Measurements from ENCODE around the gene LRBA.
"Not testable (repeated sequence)": the region's sequence is repeated elsewhere in the genome, so short reads cannot be mapped to it uniquely, and the experiment has no call there.

LRBA gene

DNA sequence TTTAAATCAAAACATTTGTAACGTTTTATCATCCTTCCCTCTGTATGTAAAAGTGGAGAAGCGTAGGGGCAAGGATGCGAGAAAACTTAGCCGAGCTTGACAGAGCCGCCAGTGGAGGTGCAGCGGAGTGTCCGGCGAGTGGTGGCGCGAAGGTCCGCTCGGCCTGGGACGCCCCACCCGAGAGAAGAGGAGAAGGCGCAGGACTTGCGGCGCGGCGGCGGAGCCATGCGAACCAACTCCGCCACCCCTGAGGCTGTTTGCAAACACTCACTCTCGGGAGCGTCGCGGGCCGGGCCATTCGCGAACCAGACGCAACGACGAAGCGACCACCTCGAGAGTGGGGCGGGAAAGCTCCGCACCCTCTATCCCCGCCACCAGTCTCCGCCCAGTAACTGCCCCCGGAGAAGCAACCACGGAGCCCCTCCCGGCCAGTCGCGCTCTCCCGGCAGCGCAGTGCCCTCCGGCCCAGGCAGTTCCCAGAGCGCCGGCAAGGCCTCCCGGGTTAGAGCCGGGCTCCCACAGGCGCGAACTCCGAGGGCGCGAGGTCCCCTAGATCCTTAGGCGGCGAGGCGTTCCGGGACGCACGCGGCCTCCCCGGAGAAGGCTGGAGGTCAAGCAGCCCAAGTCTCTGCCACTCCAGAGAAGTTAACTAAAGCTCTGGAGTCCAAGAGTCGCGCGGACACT is 435.4 kb downstream of the LRBA start:
- Mint-ChIP-seq H3K4me1 (peaks cover 14% of the 10 kb centered on the region), H3K27ac (ENCODE audit: low read depth) (no peak overlapping the region), H3K27me3 (no peaks in the 10 kb centered on the region), H3K36me3 (ENCODE audit: insufficient read depth) (peaks cover 6% of the 10 kb centered on the region), H3K9me3 (no peaks in the 10 kb centered on the region), H3K4me3 (no peak overlapping the region)
- DNase-seq (ENCODE audit: low spot score in 2 of 2) (no peak), ATAC-seq (replicated peaks; ENCODE audit: extremely low read depth, poor library complexity, severe bottlenecking) (no peak)

DNA sequence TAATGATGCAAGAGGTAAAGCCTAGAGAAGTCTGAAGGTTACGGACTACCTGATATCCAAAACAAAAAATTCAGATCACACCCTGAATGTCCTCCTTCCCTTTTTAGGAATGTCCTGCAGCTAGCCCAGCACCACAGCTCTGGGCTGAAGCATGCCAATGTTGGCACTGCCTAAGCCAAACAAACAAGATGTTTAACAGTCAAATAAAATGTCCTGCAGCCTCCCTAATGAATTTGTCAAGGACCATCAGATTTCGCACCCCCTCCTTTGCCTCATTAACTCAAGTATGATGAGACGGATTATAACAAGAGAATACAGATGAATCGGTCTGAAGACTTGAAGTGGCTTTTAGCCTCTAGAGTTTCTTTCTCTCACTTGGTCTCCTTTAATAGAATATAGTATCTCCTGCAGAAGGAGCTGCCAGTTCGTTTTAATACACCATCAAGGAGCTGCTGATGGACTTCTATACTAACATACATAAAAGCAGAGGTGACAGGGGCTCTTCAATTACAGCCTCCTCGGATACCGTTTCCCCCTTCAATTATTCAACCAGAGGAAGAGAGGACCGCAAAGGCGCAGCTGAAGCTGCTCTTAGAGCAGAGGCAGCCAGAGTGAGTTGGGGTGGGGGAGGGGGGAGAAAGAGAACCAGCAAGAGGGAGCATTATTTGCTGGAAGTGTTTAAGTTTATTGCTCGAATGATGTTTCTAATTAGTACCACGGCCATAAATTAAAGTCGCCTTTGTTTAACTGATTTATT is 436.2 kb downstream of the LRBA start:
- Mint-ChIP-seq H3K4me3 (no peak overlapping the region), H3K27me3 (no peaks in the 10 kb centered on the region), H3K27ac (ENCODE audit: low read depth) (no peak overlapping the region), H3K9me3 (no peaks in the 10 kb centered on the region), H3K36me3 (ENCODE audit: insufficient read depth) (peaks cover 3% of the 10 kb centered on the region), H3K4me1 (peaks cover 15% of the 10 kb centered on the region)
- no peak for DNase-seq (ENCODE audit: low spot score in 2 of 2)
- no peak for ATAC-seq (replicated peaks; ENCODE audit: extremely low read depth, poor library complexity, severe bottlenecking)

DNA sequence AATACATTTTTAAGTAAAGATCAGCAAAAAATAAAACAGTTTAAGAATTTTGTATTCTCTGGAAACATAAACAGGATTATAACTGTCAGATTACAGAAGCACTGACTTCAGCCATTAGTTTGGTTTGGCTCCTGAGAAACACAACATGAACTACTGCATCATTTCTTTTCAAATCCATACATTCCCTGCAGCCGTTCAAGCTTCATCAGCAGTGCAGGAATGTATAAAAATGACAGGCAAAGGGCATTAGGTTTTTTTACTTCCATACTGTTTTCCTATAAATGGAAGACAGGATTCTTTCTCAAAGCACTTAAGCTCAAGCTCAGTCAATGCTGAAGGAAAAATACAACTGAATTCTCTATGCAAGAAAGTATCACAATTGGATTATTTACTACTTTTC is 437.3 kb downstream of the LRBA start:
- Mint-ChIP-seq H3K4me3 (no peak overlapping the region), H3K4me1 (peaks cover 22% of the 10 kb centered on the region), H3K27ac (ENCODE audit: low read depth) (no peak overlapping the region), H3K36me3 (ENCODE audit: insufficient read depth) (peaks cover 3% of the 10 kb centered on the region), H3K27me3 (no peaks in the 10 kb centered on the region), H3K9me3 (no peaks in the 10 kb centered on the region)
- no peak for DNase-seq (ENCODE audit: low spot score in 2 of 2)
- ATAC-seq (replicated peaks; ENCODE audit: extremely low read depth, poor library complexity, severe bottlenecking), result no peak

- H3K4me1 Mint-ChIP-seq, result peaks cover 23% of the 10 kb centered on the region
Measured at GRCh38 chr4:150574678-150575077, 440.4 kb downstream of the LRBA start.

GRCh38 chr4:150573534-150573933 is 441.6 kb downstream of the LRBA start:
- no peaks in the 10 kb centered on the region for H3K27me3 Mint-ChIP-seq
- DNase-seq (ENCODE audit: low spot score in 2 of 2) (no peak), ATAC-seq (replicated peaks; ENCODE audit: extremely low read depth, poor library complexity, severe bottlenecking) (no peak)
- H3K36me3 Mint-ChIP-seq (ENCODE audit: insufficient read depth), result peaks cover 3% of the 10 kb centered on the region
- H3K4me3 Mint-ChIP-seq, result no peak overlapping the region
- H3K9me3 Mint-ChIP-seq, result no peaks in the 10 kb centered on the region
- peaks cover 16% of the 10 kb centered on the region for H3K4me1 Mint-ChIP-seq
- H3K27ac Mint-ChIP-seq (ENCODE audit: low read depth), result no peak overlapping the region

More at GRCh38 chr4:150574678-150575077, 440.4 kb downstream of the LRBA start:
- Mint-ChIP-seq H3K4me3 (no peak overlapping the region), H3K9me3 (no peaks in the 10 kb centered on the region), H3K27me3 (no peaks in the 10 kb centered on the region), H3K36me3 (ENCODE audit: insufficient read depth) (peaks cover 4% of the 10 kb centered on the region), H3K27ac (ENCODE audit: low read depth) (no peak overlapping the region)
- DNase-seq (ENCODE audit: low spot score in 2 of 2) (no peak), ATAC-seq (replicated peaks; ENCODE audit: extremely low read depth, poor library complexity, severe bottlenecking) (no peak)

DNA sequence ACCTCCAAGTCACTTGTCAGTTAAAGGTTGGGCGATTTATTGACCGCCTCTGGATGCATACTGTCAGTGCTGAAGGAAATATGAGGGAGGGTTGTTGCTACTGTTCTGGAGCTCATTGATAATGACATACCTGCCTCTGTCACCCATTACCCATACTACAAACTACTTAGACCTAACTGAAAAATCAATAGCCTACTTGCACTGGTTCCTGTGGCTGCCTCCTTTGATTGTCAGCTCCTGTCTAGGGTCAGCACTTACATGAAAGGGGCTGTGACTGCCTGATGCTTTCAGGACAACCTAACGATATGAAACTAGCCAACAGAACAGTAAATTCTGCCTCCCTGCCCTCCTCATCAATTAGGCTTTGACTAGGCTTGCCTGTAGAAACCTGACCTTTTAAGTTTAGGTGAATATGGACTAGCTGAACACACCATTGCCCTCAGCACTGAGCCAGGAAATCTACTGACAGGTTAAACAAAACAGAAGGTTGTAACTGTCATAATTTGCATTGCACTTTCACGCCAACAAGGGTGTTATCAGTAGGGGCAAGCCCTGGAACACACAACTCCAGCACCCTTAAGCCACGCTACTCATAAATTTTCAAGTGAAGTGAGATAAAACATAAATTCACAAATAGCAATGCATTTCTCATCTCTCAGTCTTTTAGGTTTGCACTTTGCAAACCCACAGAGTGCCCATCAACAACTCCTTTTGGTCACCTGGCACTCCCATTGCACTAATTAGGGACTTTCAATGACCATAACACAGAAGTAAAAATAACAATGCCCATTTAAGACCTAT is 442.2 kb downstream of the LRBA start:
- no peak overlapping the region for H3K4me3 Mint-ChIP-seq

GRCh38 chr4:150570862-150571261 is 444.2 kb downstream of the LRBA start:
- H3K36me3 Mint-ChIP-seq (ENCODE audit: insufficient read depth), result peaks cover 3% of the 10 kb centered on the region
- H3K9me3 Mint-ChIP-seq, result no peaks in the 10 kb centered on the region
- no peaks in the 10 kb centered on the region for H3K27me3 Mint-ChIP-seq

More for the DNA sequence above, 442.2 kb downstream of the LRBA start:
- DNase-seq (ENCODE audit: low spot score in 2 of 2), result no peak
- peak; percentile 52 for ATAC-seq (replicated peaks; ENCODE audit: extremely low read depth, poor library complexity, severe bottlenecking)
- peaks cover 3% of the 10 kb centered on the region for H3K36me3 Mint-ChIP-seq (ENCODE audit: insufficient read depth)
- H3K9me3 Mint-ChIP-seq, result no peaks in the 10 kb centered on the region
- H3K4me1 Mint-ChIP-seq, result peaks cover 16% of the 10 kb centered on the region
- no peak overlapping the region for H3K27ac Mint-ChIP-seq (ENCODE audit: low read depth)
- no peaks in the 10 kb centered on the region for H3K27me3 Mint-ChIP-seq

DNA sequence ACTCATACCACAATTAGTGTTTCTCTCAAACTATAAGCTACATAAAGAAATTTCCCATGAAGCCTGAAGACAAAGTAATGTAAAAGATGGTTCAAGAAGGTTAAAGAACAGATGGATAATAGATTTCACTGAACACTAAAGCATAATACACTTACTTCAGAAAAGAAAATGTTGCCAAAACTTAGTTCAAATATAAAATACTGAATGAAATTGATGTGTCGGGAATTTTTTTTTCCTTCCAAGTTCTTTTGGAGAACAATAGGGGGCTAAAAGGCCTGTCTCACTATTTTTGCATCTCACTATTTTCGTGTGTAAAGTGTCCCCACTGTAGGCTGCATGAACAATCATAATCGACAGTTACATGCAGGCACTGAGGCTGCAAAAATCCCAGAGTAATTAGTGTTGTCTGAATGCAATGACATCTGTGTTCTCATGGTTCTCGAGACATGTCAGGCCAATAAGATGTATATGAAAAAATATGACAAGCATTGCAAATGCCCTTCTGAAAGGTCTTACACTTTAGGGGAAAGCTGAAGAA is 445.0 kb downstream of the LRBA start:
- H3K27me3 Mint-ChIP-seq, result no peaks in the 10 kb centered on the region
- peaks cover 2% of the 10 kb centered on the region for H3K9me3 Mint-ChIP-seq
- peaks cover 17% of the 10 kb centered on the region for H3K4me1 Mint-ChIP-seq
- H3K36me3 Mint-ChIP-seq (ENCODE audit: insufficient read depth), result peaks cover 3% of the 10 kb centered on the region
- H3K4me3 Mint-ChIP-seq, result no peak overlapping the region
- ATAC-seq (replicated peaks; ENCODE audit: extremely low read depth, poor library complexity, severe bottlenecking) (no peak), DNase-seq (ENCODE audit: low spot score in 2 of 2) (no peak)
- no peak overlapping the region for H3K27ac Mint-ChIP-seq (ENCODE audit: low read depth)

More at GRCh38 chr4:150570862-150571261, 444.2 kb downstream of the LRBA start:
- Mint-ChIP-seq H3K27ac (ENCODE audit: low read depth) (no peak overlapping the region), H3K4me1 (peaks cover 20% of the 10 kb centered on the region), H3K4me3 (no peak overlapping the region)
- ATAC-seq (replicated peaks; ENCODE audit: extremely low read depth, poor library complexity, severe bottlenecking), result no peak
- DNase-seq (ENCODE audit: low spot score in 2 of 2), result no peak

- no peak for ATAC-seq (replicated peaks; ENCODE audit: extremely low read depth, poor library complexity, severe bottlenecking)
- Mint-ChIP-seq H3K27ac (ENCODE audit: low read depth) (no peak overlapping the region), H3K27me3 (no peaks in the 10 kb centered on the region), H3K4me1 (peaks cover 14% of the 10 kb centered on the region), H3K9me3 (peaks cover 5% of the 10 kb centered on the region), H3K36me3 (ENCODE audit: insufficient read depth) (peaks cover 3% of the 10 kb centered on the region), H3K4me3 (no peak overlapping the region)
- no peak for DNase-seq (ENCODE audit: low spot score in 2 of 2)
Measured at GRCh38 chr4:150569384-150569987, 445.6 kb downstream of the LRBA start.

GRCh38 chr4:150567070-150567469 is 448.0 kb downstream of the LRBA start:
- ATAC-seq (replicated peaks; ENCODE audit: extremely low read depth, poor library complexity, severe bottlenecking) (no peak), DNase-seq (ENCODE audit: low spot score in 2 of 2) (no peak)
- H3K4me3 Mint-ChIP-seq, result no peak overlapping the region
- H3K27me3 Mint-ChIP-seq, result no peaks in the 10 kb centered on the region
- no peak overlapping the region for H3K27ac Mint-ChIP-seq (ENCODE audit: low read depth)
- peaks cover 15% of the 10 kb centered on the region for H3K4me1 Mint-ChIP-seq
- H3K9me3 Mint-ChIP-seq, result peaks cover 5% of the 10 kb centered on the region
- H3K36me3 Mint-ChIP-seq (ENCODE audit: insufficient read depth), result peaks cover 3% of the 10 kb centered on the region

- peaks cover 15% of the 10 kb centered on the region for H3K4me1 Mint-ChIP-seq
- not testable (repeated sequence) for H3K27ac Mint-ChIP-seq (ENCODE audit: low read depth); H3K9me3 Mint-ChIP-seq; DNase-seq (ENCODE audit: low spot score in 2 of 2); ATAC-seq (replicated peaks; ENCODE audit: extremely low read depth, poor library complexity, severe bottlenecking); H3K4me3 Mint-ChIP-seq; H3K36me3 Mint-ChIP-seq (ENCODE audit: insufficient read depth); H3K27me3 Mint-ChIP-seq
Measured at GRCh38 chr4:150564967-150565366, 450.1 kb downstream of the LRBA start.

- Mint-ChIP-seq H3K4me3 (no peak overlapping the region), H3K27ac (ENCODE audit: low read depth) (no peak overlapping the region), H3K27me3 (no peaks in the 10 kb centered on the region), H3K36me3 (ENCODE audit: insufficient read depth) (peaks cover under 1% of the 10 kb centered on the region), H3K9me3 (peaks cover 5% of the 10 kb centered on the region), H3K4me1 (peaks cover 15% of the 10 kb centered on the region)
- DNase-seq (ENCODE audit: low spot score in 2 of 2) (no peak), ATAC-seq (replicated peaks; ENCODE audit: extremely low read depth, poor library complexity, severe bottlenecking) (no peak)
Measured at GRCh38 chr4:150562751-150563150, 452.3 kb downstream of the LRBA start.
